ENCODE results near the gene DENND1A.

DENND1A gene

DNA sequence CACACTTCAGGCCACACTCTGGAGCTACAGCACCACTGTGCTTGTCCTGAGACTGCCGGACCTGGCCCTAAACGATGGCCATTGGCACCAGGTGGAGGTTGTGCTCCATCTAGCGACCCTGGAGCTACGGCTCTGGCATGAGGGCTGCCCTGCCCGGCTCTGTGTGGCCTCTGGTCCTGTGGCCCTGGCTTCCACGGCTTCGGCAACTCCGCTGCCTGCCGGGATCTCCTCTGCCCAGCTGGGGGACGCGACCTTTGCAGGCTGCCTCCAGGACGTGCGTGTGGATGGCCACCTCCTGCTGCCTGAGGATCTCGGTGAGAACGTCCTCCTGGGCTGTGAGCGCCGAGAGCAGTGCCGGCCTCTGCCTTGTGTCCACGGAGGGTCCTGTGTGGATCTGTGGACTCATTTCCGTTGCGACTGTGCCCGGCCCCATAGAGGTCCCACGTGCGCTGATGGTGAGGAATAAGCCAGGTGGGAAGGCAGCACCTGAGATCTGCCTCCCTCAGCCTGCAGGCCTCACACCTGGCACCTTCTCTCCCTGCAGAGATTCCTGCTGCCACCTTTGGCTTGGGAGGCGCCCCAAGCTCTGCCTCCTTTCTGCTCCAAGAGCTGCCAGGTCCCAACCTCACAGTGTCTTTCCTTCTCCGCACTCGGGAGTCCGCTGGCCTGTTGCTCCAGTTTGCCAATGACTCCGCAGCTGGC, 559.2 kb downstream of the DENND1A start:
- DNase-seq (ENCODE audit: low read depth): no peak

DNA sequence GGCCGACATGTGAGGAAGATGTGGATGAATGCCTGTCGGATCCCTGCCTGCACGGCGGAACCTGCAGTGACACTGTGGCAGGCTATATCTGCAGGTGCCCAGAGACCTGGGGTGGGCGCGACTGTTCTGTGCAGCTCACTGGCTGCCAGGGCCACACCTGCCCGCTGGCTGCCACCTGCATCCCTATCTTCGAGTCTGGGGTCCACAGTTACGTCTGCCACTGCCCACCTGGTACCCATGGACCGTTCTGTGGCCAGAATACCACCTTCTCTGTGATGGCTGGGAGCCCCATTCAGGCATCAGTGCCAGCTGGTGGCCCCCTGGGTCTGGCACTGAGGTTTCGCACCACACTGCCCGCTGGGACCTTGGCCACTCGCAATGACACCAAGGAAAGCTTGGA, 559.8 kb downstream of the DENND1A start:
- DNase-seq (ENCODE audit: low read depth): no peak

DNA sequence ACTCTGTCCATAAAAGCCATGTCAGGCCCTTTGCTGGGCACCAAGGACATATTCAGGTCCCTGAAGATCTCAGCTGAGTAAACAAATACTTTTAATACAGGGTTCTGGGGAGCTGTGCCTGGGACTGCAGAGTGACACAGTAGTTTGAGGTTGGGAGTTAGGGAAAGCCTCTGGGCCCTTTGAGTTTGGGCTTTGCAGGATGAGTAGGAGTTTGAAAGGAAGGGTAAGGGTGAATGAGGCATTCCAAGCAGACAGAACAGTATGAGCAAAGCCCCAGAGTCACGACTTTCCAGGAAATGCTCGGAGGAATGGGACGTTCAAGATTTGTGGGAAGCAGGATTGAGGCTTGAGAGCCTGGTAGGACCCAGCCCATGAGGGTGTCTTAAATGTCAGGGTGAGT, 560.6 kb downstream of the DENND1A start:
- no peak for DNase-seq (ENCODE audit: low read depth)

DNA sequence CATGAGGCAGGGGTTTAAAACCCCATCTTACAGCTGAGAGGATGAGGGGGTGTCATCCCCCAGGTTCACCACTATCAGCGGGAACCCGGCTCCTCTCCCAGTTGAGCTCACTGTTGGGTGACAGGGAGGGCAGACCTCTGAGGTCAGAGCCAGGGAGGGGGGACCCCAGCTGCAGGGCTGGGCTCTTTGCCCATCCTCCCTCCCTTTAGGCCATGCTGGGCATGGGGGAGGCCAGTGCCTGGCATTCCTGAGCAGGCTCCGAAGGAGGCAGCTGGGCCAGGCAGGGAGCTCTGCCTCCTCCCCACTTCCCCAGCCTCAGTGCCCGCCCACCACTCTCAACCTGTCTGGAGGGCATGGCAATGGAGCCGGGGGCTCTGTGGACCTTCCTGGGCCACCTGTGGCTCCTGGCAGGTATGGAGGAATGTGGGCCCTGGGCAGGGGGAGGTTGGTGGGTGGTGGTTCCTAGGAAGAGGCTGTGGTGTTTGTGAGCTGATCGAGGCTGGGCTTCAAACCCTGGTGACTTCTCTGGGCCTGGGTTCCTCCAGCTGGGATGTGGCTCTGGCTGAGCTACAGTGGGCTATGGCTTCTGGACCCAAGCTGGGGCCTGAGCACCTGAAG, 561.3 kb downstream of the DENND1A start:
- no peak for DNase-seq (ENCODE audit: low read depth)

DNA sequence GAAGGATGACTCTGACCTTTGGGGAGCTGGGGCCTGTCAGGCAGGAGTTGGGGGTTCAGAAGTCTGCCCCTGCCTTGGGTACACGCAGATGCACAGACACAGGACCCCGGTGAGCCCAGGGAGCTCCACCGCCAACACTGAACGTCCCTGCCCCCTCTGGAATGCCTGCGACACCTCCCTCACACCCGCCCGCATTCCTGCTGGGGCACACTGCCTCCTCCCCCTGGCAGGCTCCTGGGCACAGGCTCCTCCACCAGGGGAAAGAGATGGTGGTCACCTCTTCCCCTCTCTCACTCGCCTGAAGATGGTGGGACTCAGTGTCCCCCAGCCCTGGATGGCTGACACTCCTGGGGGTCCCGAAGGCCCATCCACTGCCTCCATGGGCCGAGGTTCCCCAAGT, 561.9 kb downstream of the DENND1A start:
- no peak for DNase-seq (ENCODE audit: low read depth)

DNA sequence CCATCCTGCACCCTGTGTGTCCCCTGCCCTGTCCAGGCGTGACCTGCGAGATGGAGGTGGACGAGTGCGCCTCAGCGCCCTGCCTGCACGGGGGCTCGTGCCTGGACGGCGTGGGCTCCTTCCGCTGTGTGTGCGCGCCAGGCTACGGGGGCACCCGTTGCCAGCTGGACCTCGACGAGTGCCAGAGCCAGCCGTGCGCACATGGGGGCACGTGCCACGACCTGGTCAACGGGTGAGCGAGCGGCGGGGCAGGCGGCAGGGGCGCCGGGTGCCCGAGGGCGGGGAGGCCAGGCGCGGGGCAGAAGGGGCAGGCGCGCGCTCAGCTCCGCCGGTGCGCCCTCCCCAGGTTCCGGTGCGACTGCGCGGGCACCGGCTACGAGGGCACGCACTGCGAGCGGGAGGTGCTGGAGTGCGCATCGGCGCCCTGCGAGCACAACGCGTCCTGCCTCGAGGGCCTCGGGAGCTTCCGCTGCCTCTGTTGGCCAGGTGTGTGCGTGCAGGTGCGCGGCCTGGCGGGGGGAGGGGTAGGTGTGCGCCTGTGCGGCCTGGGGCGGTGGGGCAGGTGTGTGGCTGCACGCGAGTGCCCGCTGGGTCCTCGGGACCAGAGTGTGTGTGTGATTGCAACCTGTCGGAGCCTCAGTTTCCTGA, 563.9 kb downstream of the DENND1A start:
- no peak for DNase-seq (ENCODE audit: low read depth)

DNA sequence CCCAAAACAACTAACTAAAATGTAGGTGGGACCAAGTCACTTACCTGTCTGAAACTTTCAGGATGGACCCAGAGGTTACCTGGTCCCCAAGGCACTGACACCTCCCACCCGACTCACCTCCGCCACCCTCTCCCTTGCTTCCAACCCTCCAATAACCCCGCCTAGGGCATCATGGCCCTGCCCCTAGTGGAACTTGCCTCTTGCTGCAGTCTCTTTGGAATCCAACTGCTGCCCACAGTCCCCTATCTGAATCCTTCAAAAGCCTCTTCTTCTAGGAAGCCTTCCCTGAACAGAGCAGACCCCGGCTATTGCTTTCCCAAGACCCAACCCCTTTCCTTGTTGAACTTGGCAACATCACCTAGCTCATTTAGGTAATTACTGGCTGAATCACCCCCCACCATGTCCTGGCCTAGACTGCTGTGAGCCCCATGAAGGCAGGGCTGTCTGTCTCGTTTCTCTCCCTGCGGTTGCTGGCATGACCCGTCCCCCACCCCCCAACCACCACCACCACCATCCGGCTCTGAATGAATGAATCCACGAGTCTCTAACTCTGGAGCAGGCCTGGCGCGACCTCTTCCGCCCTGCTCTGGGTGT, 564.5 kb downstream of the DENND1A start:
- no peak for DNase-seq (ENCODE audit: low read depth)

DNA sequence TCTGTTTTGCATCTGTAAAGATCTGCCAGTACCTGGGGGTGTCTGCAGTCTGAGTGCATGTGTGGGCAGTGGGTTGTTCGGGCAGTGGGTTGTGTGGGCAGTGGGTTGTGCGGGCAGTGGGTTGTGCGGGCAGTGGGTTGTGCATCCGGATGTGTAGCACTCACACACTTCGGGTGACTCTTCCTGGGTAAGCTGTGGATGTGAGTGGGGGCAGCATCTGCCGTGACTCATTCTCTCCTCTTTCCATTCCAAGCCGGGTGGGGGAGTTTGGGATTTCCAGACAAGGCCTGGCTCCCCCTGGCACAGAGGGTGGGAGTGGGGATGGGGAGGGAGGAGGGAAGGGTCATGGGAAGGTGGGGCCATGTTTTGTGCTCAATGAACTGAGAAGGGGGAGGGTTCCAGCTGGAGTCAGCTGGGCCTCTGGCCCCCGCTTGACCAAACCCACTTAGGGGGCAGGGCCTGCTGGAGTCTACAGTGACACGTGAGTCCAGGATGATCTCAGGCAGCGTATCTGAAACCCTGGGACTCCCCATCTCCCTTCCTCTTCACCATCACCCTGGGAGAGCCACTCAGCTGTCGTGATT, 565.6 kb downstream of the DENND1A start:
- DNase-seq (ENCODE audit: low read depth): no peak

DNA sequence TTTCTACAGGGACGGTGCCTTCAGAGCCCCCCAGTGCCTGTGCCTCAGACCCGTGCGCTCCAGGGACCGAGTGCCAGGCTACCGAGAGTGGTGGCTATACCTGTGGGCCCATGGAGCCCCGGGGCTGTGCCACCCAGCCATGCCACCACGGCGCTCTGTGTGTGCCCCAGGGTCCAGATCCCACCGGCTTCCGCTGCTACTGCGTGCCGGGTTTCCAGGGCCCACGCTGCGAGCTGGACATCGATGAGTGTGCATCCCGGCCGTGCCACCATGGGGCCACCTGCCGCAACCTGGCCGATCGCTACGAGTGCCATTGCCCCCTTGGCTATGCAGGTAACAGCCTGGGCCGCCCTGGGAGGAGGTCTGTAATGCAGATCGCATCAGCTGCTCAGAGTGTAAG, 567.1 kb downstream of the DENND1A start:
- no peak for DNase-seq (ENCODE audit: low read depth)

DNA sequence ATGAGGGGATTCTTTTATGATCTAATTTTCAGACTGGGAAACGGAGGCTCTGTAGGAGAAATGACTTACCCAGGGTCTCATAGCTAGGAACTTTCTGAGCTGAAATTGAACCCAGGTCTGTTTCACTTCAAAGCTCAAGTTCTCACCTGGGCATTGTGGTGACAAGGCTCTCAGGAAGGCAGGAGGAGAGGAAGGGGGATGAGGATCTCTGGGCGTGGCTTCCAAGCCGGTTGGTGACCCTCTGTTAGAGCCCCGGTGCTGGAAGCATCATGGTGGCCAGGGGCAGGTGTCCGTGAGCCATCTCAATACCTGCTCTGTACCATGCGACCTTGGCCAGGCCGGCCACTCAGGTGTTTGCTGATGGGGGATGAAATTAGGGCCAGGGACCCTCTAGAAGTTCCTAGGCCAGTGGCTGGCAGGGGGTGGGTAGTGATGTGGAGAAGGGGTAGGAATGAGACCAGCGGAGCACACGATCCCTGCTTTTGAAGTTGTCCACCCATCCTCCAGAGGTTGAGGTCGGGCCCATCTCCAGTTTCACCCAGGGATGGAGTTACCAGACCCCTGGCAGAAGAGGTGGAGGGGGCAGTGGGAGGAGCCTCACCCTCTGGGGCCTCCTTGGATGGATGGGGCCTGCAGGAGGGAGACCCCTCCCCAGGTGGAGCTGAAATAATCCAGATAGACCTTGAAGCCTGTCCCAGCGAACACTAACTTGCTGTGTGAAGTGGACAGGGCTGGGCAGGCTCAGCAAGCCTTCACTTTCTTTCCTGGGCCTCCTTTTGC, 568.0 kb downstream of the DENND1A start:
- DNase-seq (ENCODE audit: low read depth): no peak

DNA sequence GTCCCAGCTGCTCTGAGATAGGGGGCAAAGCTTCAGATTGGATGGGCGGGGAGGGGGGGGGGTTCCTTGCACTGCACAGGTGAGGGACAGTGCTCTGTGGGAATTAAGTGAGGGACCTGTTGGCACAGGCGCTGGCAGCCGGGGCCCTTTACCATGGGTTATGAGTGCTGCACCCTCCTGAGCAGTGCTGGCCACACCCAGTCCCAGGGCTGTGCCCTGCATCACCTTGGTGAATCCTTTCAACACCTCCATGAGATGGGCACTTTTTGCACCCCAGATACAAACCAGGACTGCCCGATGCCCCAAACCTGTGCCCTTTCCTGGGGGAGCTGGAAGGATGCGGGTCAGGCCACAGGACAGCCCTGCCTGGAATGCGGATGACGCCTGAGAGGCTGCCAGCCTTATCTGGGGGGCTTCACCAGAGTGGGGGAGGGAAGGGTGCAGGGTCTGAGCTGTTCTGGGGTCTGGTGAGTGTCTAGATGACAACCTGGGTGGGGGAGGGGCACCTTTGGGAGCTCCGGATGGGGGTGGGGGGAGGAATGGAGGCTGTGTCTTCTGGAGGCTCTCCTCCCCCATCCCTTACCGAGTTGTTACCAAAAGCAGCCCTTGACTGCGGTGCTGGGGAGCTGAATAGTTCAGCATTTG, 568.7 kb downstream of the DENND1A start:
- DNase-seq (ENCODE audit: low read depth): no peak

DNA sequence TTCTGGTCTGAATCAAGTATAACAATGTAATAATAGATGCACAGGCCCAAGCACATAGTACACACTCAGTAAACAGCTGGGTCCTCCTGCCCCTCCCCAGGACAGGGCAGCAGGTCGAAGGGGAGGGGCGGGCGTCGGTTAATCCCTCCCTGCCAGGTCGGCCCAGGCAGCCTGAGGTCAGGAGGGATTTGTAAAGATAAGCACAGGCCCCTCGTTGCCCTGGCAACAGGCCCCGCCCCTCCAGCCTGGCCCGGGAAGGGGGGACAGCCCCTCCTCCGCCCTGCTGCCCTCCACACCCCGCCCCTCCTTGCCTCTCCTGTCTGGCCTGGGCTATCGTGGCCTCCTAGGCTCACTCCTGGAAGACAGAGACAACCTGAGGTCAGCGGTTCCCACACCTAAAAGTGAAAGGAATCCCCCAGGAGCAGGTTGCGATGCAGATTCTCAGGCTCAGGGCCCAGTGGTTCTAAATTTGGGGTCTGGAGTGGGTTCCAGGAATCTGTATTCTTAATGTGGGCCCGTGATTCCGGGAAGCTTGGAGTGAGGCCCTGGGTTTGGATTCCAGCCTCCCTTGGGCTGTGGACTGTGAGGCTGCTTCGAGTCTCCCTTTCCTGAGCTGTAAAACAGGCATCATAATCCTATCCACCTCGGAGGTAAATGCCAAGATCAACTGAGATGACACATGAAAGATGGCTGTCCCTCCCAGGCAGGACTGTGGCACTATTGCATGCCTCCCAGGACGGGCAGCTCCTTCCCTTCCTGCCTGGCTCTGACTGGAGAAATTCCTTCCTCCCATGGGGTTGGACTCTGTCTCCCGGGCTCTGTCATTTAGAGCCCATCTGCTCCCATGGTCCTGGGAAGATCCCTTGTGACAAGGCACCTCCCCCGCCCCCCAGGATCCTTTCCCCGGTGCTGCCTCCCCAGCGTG, 569.5 kb downstream of the DENND1A start:
- DNase-seq (ENCODE audit: low read depth): no peak

DNA sequence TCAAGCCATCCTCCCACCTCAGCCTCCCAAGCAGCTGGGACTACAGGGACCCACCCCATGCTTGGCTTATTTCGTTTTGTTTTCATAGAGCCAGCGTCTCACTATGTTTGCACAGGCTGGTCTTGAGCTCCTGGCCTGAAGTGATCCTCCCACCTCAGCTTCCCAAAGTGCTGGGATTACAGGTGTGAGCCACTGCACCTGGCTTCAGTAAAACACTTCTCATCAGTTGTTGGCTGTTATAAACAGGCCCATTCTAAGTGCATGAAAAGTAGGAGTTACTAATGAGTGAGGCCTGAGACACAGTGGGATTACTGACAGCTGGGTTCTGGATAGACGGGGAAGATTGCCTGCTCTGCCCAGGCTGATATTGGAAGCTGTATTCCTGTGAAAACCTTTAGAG, 570.4 kb downstream of the DENND1A start:
- DNase-seq (ENCODE audit: low read depth): no peak

DNA sequence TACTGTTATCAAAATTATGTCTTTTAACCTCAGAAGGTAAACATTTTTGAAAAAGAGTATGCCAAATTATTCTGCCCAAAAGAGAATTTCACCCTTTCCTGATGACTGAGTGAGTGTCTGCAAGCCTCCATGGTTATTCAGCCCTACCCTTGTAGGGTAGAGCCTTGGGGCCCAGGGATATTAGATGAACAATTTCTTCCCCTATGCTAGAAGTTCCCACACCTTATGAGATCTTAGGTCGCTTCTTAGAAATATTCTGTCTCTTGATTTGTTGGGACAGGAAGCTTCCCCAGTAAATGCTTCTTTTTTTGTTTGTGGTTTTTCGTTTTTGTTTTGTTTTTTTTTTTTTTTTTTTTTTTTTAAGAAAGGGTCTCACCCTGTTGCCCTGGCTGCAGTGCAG, 570.8 kb downstream of the DENND1A start:
- no peak for DNase-seq (ENCODE audit: low read depth)

DNA sequence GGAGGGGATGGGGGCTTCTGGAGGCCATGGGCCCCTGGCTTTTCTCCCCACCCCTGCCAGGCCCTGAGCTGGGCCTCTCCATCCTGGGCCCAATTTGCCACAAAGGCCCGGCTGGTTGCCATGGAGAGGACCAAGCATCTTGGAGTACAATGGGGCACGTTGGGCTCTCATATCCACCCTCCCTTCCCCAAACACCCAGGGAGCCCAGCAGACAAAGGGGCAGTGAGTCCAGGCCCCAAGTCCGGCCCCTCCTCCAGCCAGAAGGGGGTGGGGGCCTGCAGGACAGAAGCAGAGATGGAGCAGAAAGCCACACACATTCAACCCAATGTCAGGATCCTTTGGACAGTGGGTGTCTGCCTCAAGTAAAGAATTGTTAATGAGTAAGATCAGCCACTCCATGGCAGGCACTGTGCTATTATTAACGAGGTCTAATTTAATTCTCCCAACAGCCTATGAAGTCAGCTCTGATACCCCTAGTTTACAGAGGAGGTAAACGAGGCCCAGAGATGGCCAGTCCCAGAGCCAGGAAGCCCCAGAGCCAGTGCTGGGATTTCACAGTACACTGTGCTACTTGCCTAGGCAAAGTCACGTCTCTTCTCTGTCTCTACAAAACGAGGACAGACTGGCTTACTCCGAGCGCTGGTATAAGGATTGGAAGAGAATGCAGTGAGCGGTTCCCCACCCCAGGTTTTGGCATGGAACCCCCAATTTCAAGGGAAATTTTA, 571.6 kb downstream of the DENND1A start:
- no peak for DNase-seq (ENCODE audit: low read depth)

DNA sequence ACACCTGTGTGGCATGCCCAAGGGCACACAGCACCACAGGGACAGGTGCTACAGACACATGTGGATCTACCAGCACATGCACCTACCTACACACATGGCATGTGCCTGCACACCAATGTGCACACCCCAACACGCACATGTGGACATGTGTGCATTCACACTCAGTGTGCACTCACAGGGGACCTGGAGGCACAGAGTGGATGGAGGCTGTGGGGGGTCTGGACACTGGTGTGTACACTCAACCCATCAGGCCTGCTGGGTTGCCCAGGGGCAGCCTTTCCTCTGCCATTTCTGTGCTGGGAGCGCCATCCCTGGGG, 572.2 kb downstream of the DENND1A start:
- no peak for DNase-seq (ENCODE audit: low read depth)

DNA sequence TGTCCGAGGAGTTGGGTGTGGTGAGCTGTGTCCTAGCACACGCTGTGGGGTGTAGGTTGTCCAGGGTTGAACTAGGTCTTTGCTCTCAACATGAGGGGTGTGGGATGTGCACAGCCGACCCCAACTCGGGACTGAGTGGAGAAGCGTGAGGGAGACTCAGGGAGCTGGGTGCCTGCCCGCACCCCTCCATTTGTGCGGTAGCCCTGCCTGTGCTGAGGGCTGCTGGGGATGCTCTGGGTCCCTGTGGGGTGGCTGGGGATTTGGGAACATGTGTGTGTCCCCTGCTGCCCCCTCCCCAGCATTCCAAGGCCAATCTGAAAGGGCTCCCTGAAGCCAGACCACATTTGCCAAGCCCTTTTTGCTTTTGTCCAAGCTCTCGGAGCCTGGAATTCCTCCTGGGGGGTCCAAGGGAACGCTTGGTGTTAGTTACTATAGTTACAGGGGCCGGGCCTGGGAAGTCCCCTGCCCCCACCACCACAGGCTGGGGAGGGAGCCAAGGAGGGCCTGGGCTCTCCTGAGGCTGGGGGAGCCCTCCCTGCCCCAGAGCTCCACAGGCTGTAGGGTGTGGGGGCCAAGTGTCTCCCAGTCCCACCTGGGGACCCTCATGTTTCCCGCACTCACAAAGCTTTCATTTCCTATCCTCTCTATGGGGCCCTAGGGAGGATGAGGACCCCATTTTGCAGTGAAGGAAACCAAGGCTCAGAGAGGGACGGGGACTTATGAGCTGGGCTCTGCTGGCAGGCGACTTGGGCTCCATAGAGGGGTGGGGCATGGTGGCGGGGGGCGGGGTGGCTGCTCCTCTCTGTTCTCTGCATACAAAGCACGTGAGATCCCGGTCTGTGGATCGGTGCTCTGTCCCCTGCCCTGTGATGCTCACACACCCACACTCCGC, 572.8 kb downstream of the DENND1A start:
- no peak for DNase-seq (ENCODE audit: low read depth)

DNA sequence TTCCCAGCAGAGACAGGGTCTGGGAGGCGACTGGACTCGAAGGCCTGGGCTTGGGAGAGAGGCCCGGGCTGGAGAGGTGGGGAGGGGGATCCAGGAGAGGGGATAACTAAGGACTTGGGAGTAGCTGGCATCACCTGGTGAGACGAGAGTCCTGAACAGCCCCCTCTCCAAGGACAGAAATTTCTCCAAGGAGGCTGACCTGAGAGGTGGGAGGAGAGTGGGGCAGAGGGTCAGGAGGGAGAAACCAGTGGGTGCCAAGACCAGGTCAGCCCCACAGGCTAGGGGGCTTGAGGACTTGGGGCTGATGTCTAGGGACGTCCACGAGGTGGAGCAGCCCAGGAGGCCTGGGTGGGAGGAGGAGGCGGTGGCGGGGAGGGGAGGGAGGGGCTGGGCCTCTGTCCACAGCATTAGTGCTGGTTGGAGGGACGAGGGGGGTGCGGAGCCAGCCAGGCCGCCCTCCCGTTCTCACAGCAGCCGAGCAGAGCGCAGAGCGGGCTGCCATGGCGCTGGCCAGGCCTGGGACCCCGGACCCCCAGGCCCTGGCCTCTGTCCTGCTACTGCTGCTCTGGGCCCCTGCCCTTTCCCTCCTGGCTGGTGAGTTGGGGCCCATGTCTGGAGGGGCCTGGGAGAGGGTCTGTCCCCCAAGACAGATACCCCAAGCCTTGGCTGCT, 574.0 kb downstream of the DENND1A start, which contains the start of gene CRB2:
Gene CRB2, plus strand, starts transcription at position 437 of the 671 bp plus-strand sequence. Its CDS starts 64 bp downstream, at position 501.
- DNase-seq (ENCODE audit: low read depth): no peak

Data from activated T-helper 9 cell treated with anti-CD3 and anti-CD28 coated beads, Interleukin-2, amount 50 U/mL, for 16 hours (primary cell).